Testis (tissue), 2 donors: ENCODE data around the gene NAV3.

Experiments used
- POLR2A ChIP-seq: fragments of 450-650 bp; IDR thresholded peaks from one replicate; pipeline ENCODE4 v1.6.1; 2017; ENCODE audit warnings: antibody characterized with exemption, mild to moderate bottlenecking, moderate library complexity
- TF ChIP-seq, protein P1 (sequence below), 3 experiments: fragments of 450-650 bp in 2 of 3; fragments of 200-600 bp in 1 of 3; sonication (generic) in 1 of 3; IDR thresholded peaks; one replicate each; pipeline ENCODE4 v1.5.1; 2016 to 2019; ENCODE audit warnings: antibody characterized with exemption in 3 of 3, mild to moderate bottlenecking in 2 of 3, moderate library complexity in 1 of 3

GRCh38 chr12:78062786-78063185, 232.1 kb downstream of the NAV3 start:
- TF ChIP-seq, protein P1, sequence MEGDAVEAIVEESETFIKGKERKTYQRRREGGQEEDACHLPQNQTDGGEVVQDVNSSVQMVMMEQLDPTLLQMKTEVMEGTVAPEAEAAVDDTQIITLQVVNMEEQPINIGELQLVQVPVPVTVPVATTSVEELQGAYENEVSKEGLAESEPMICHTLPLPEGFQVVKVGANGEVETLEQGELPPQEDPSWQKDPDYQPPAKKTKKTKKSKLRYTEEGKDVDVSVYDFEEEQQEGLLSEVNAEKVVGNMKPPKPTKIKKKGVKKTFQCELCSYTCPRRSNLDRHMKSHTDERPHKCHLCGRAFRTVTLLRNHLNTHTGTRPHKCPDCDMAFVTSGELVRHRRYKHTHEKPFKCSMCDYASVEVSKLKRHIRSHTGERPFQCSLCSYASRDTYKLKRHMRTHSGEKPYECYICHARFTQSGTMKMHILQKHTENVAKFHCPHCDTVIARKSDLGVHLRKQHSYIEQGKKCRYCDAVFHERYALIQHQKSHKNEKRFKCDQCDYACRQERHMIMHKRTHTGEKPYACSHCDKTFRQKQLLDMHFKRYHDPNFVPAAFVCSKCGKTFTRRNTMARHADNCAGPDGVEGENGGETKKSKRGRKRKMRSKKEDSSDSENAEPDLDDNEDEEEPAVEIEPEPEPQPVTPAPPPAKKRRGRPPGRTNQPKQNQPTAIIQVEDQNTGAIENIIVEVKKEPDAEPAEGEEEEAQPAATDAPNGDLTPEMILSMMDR (IDR thresholded peaks at IDR 0.05): no peak
- TF ChIP-seq POLR2A: no peak
